BLaER1 (cell line): ENCODE data around the gene BASP1.
A peak's percentile ranks its signal among the peaks of the same experiment; 100 is the strongest.

ENCODE experiments used
- H3K27ac ChIP-seq: shearing (Covaris generic); formaldehyde crosslinking; 2 replicates; pipeline ENCODE4 v1.8.1; 2022
- H3K27me3 ChIP-seq: shearing (Covaris generic); formaldehyde crosslinking; 2 replicates; pipeline ENCODE4 v1.8.1; 2022
- H3K36me3 ChIP-seq: shearing (Covaris generic); formaldehyde crosslinking; 2 replicates; pipeline ENCODE4 v1.8.1; 2022
- H3K4me1 ChIP-seq: shearing (Covaris generic); formaldehyde crosslinking; 2 replicates; pipeline ENCODE4 v1.8.1; 2022
- H3K4me2 ChIP-seq: shearing (Covaris generic); formaldehyde crosslinking; 2 replicates; pipeline ENCODE4 v1.8.1; 2022
- H3K4me3 ChIP-seq: shearing (Covaris generic); formaldehyde crosslinking; 2 replicates; pipeline ENCODE4 v1.8.1; 2022
- H3K9ac ChIP-seq: shearing (Covaris generic); formaldehyde crosslinking; 2 replicates; pipeline ENCODE4 v1.8.1; 2022
- H3K9me3 ChIP-seq: shearing (Covaris generic); formaldehyde crosslinking; 2 replicates; pipeline ENCODE4 v1.8.1; 2022
- H4K20me1 ChIP-seq: shearing (Covaris generic); formaldehyde crosslinking; 2 replicates; pipeline ENCODE4 v1.8.1; 2022
- Cebpa-rat ChIP-seq: shearing (Covaris generic); IDR thresholded peaks from 2 replicates; pipeline ENCODE4 v1.8.1; 2022

Gene BASP1

GRCh38 chr5:17278931-17279330 lies 61.5 kb downstream of the BASP1 start:
- TF ChIP-seq Cebpa-rat: no peak
- no peaks in the 10 kb centered on the region for H3K27me3 ChIP-seq
- peaks cover 22% of the 10 kb centered on the region for H3K4me1 ChIP-seq
- no peak overlapping the region for H3K4me3 ChIP-seq
- peaks cover 23% of the 10 kb centered on the region for H3K36me3 ChIP-seq
- peaks cover 18% of the 10 kb centered on the region for H3K9me3 ChIP-seq
- no peak overlapping the region for H3K27ac ChIP-seq
- no peaks in the 10 kb centered on the region for H4K20me1 ChIP-seq
- H3K4me2 ChIP-seq: no peak overlapping the region
- no peak overlapping the region for H3K9ac ChIP-seq

- TF ChIP-seq Cebpa-rat: no peak
- peaks cover 22% of the 10 kb centered on the region for H3K4me1 ChIP-seq
- H3K36me3 ChIP-seq: peaks cover 20% of the 10 kb centered on the region
- H4K20me1 ChIP-seq: no peaks in the 10 kb centered on the region
- no peak overlapping the region for H3K4me3 ChIP-seq
- H3K9ac ChIP-seq: no peak overlapping the region
- H3K9me3 ChIP-seq: peaks cover 22% of the 10 kb centered on the region
- H3K27me3 ChIP-seq: no peaks in the 10 kb centered on the region
- no peak overlapping the region for H3K4me2 ChIP-seq
- H3K27ac ChIP-seq: no peak overlapping the region
Observed at GRCh38 chr5:17279487-17279886, 62.1 kb downstream of the BASP1 start.

- peak overlapping the region; percentile 47 for H3K27ac ChIP-seq
- no peaks in the 10 kb centered on the region for H3K36me3 ChIP-seq
- H3K4me2 ChIP-seq: peak overlapping the region; percentile 72
- peaks cover 27% of the 10 kb centered on the region for H3K9me3 ChIP-seq
- peak overlapping the region; percentile 8; the same call in 1 of the 2 replicates for H3K4me3 ChIP-seq
- TF ChIP-seq Cebpa-rat: no peak
- no peaks in the 10 kb centered on the region for H3K27me3 ChIP-seq
- H4K20me1 ChIP-seq: no peaks in the 10 kb centered on the region
- no peak overlapping the region; the same call in 1 of the 2 replicates for H3K9ac ChIP-seq
- H3K4me1 ChIP-seq: peaks cover 22% of the 10 kb centered on the region
Observed at GRCh38 chr5:17282283-17283120, 65.1 kb downstream of the BASP1 start.

- Histone ChIP-seq H3K27me3 (no peaks in the 10 kb centered on the region), H3K9ac (no peak overlapping the region), H3K4me3 (peak overlapping the region; percentile 8; the same call in 1 of the 2 replicates), H3K27ac (peak overlapping the region; percentile 47), H3K9me3 (peaks cover 33% of the 10 kb centered on the region), H4K20me1 (no peaks in the 10 kb centered on the region), H3K4me2 (peak overlapping the region; percentile 72), H3K36me3 (no peaks in the 10 kb centered on the region), H3K4me1 (peaks cover 22% of the 10 kb centered on the region)
- no peak for TF ChIP-seq Cebpa-rat
Observed at GRCh38 chr5:17283121-17283415, 65.6 kb downstream of the BASP1 start.

- Histone ChIP-seq H3K36me3 (no peaks in the 10 kb centered on the region), H3K27ac (no peak overlapping the region), H3K4me2 (no peak overlapping the region), H4K20me1 (no peaks in the 10 kb centered on the region), H3K9me3 (peaks cover 44% of the 10 kb centered on the region), H3K4me1 (peaks cover 13% of the 10 kb centered on the region), H3K27me3 (no peaks in the 10 kb centered on the region), H3K4me3 (no peak overlapping the region), H3K9ac (no peak overlapping the region)
- TF ChIP-seq Cebpa-rat: no peak
Observed at GRCh38 chr5:17287501-17288155, 70.2 kb downstream of the BASP1 start.

GRCh38 chr5:17288570-17288969 lies 71.1 kb downstream of the BASP1 start:
- Histone ChIP-seq H3K9me3 (peaks cover 41% of the 10 kb centered on the region), H4K20me1 (no peaks in the 10 kb centered on the region), H3K27me3 (no peaks in the 10 kb centered on the region), H3K4me3 (no peak overlapping the region), H3K9ac (no peak overlapping the region), H3K36me3 (no peaks in the 10 kb centered on the region), H3K4me2 (no peak overlapping the region), H3K27ac (no peak overlapping the region), H3K4me1 (0 out of 2 replicates have a peak, but pooled peaks cover 5% of the 10 kb centered on the region)
- TF ChIP-seq Cebpa-rat: no peak

GRCh38 chr5:17289681-17290539 lies 72.5 kb downstream of the BASP1 start:
- Histone ChIP-seq H3K36me3 (no peaks in the 10 kb centered on the region), H3K27ac (no peak overlapping the region), H3K27me3 (no peaks in the 10 kb centered on the region), H3K9ac (no peak overlapping the region), H4K20me1 (no peaks in the 10 kb centered on the region), H3K4me1 (0 out of 2 replicates have a peak, but pooled peaks cover 5% of the 10 kb centered on the region), H3K4me2 (no peak overlapping the region), H3K9me3 (peaks cover 31% of the 10 kb centered on the region), H3K4me3 (no peak overlapping the region)
- no peak for TF ChIP-seq Cebpa-rat

GRCh38 chr5:17290540-17290974 lies 73.1 kb downstream of the BASP1 start:
- 0 out of 2 replicates have a peak, but pooled peaks cover 5% of the 10 kb centered on the region for H3K4me1 ChIP-seq
- peaks cover 31% of the 10 kb centered on the region for H3K9me3 ChIP-seq
- H3K27me3 ChIP-seq: no peaks in the 10 kb centered on the region
- H3K27ac ChIP-seq: no peak overlapping the region
- no peak overlapping the region for H3K9ac ChIP-seq
- H3K4me3 ChIP-seq: no peak overlapping the region
- no peaks in the 10 kb centered on the region for H4K20me1 ChIP-seq
- H3K36me3 ChIP-seq: no peaks in the 10 kb centered on the region
- no peak for TF ChIP-seq Cebpa-rat
- no peak overlapping the region for H3K4me2 ChIP-seq

GRCh38 chr5:17292434-17293015 lies 75.1 kb downstream of the BASP1 start:
- no peaks in the 10 kb centered on the region for H3K36me3 ChIP-seq
- H3K27me3 ChIP-seq: no peaks in the 10 kb centered on the region
- H3K4me1 ChIP-seq: 0 out of 2 replicates have a peak, but pooled peaks cover 5% of the 10 kb centered on the region
- peaks cover 17% of the 10 kb centered on the region for H3K9me3 ChIP-seq
- no peak overlapping the region for H3K27ac ChIP-seq
- no peaks in the 10 kb centered on the region for H4K20me1 ChIP-seq
- H3K4me3 ChIP-seq: no peak overlapping the region
- no peak overlapping the region for H3K9ac ChIP-seq
- H3K4me2 ChIP-seq: no peak overlapping the region
- no peak for TF ChIP-seq Cebpa-rat
